ENCODE measurements around the gene LCN6. TPM values are rescaled to one million over a fixed set of nuclear protein-coding genes. Genes with fewer than 3 reads are reported as not detected.

Gene LCN6
- total and polyA plus RNA-seq, 9 of the 15 experiments (the other 6 are each of a cell fraction or from before 2014, with no cell fraction given): 0.10 to 0.45 (median 0.37) TPM; not detected in 5

DNA sequence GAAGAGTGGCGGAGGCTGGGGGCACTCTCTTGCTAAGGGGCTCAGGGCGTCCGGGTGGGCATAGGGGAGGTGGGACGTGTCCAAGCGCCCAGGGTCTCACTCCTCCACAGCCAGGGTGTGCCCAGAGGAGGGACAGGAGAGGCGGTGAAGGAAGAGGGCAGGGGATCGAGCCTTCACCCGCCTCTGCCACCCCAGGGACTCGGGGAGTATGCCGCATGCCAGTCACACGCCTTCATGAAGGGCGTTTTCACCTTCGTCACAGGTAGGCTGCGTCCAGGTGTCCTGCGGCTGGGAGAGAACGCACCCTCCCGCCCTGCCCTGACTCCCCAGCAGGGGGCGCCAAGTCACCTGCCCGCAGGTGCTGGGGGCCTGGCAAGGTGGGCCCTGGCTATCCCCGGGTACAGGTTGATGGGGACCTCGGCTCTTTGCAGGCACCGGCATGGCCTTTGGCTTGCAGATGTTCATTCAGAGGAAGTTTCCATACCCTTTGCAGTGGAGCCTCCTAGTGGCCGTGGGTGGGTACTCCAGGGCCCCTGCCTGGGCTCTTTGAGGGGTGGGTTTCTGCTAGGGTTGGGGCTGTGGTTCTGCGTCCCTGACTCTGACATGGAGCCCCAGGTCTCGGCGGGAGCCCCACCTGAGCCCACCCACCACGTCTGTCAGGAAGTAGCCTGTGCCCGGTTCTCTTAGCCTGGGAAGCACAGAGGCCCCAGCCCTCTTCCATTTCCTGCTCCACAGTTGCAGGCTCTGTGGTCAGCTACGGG is 43.4 kb upstream of the LCN6 start (continued):
- TF ChIP-seq, protein P1, sequence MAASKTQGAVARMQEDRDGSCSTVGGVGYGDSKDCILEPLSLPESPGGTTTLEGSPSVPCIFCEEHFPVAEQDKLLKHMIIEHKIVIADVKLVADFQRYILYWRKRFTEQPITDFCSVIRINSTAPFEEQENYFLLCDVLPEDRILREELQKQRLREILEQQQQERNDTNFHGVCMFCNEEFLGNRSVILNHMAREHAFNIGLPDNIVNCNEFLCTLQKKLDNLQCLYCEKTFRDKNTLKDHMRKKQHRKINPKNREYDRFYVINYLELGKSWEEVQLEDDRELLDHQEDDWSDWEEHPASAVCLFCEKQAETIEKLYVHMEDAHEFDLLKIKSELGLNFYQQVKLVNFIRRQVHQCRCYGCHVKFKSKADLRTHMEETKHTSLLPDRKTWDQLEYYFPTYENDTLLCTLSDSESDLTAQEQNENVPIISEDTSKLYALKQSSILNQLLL (CRISPR knock-in tag; IDR thresholded peaks at IDR 0.05; ENCODE audit: borderline replicate concordance): no peak
- TF ChIP-seq, protein P2, sequence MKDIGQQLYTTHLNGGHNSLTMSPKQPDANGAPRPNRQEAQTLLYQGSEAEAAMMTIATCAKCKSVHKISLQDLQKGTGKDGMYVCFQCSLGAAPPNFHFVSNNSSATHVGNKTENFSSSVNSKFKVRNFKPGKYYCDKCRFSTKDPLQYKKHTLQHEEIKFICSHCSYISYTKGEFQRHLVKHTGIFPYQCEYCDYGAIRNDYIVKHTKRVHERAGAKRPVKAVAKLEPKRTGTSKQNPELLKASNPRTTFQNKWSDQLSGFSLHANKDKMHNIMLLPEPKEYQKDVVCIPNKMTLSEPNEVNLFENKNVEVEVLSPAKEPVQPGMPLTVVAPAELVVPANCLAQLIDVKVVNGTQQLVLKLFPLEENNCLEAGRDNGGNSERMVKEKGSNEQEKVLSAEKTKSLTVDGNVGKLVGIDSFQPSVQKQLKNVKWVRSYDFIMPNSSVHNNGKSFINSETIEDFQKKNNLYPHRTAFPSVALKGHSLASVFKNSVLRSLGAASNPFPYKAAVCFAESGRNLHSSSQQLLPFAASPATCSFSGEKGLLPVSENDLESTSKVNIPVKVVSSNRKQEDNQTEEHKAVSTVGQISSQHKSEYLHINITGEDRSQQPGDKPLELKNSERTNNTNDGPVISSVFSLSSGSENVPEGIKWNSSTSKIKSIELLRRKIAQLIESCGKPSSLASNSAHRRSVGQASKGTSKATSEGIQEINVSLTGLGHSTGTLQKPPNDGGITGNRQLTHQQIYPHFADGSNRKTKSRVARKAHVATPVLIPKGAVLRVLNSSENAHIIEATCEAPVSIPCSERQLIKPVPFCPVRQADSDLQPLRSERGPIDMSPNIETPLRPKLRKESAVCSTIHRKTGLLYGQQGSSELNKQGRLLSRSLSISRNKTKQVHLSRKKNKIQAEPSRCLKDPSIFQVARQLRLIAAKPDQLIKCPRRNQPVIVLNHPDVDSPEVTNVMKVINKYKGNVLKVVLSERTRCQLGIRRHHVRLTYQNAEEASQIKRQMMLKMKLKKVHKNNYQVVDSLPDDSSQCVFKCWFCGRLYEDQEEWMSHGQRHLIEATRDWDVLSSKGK (CRISPR knock-in tag; IDR thresholded peaks at IDR 0.05): no peak
- TF ChIP-seq HMGN3 (IDR thresholded peaks at IDR 0.05; ENCODE audit: borderline replicate concordance, extremely low read depth, insufficient read length, low read depth, low read length) (no peak), GATAD2A (IDR thresholded peaks at IDR 0.05) (0 out of 2 replicates have a peak, but pooled peaks have one; percentile 49), CREM (IDR thresholded peaks at IDR 0.05; ENCODE audit: low read depth) (no peak; the same call in 1 of the 2 replicates), SPI1 (IDR thresholded peaks at IDR 0.05; ENCODE audit: borderline replicate concordance, low read depth, low read length) (no peak), CBFA2T3 (IDR thresholded peaks at IDR 0.05) (no peak), NR1H2 (CRISPR knock-in tag; IDR thresholded peaks at IDR 0.05) (no peak), MECOM (CRISPR knock-in tag; IDR thresholded peaks at IDR 0.05) (no peak), LEF1 (IDR thresholded peaks at IDR 0.05) (no peak), SUPT5H (IDR thresholded peaks at IDR 0.05) (no peak; the same call in 1 of the 2 replicates), EGR1 (conservative IDR thresholded peaks at IDR 0.05) (no peak), FOXJ3 (CRISPR knock-in tag; IDR thresholded peaks at IDR 0.05) (no peak)
- TF ChIP-seq, protein P3, sequence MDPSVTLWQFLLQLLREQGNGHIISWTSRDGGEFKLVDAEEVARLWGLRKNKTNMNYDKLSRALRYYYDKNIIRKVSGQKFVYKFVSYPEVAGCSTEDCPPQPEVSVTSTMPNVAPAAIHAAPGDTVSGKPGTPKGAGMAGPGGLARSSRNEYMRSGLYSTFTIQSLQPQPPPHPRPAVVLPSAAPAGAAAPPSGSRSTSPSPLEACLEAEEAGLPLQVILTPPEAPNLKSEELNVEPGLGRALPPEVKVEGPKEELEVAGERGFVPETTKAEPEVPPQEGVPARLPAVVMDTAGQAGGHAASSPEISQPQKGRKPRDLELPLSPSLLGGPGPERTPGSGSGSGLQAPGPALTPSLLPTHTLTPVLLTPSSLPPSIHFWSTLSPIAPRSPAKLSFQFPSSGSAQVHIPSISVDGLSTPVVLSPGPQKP (CRISPR knock-in tag; IDR thresholded peaks at IDR 0.05): no peak
- TF ChIP-seq, protein P4, sequence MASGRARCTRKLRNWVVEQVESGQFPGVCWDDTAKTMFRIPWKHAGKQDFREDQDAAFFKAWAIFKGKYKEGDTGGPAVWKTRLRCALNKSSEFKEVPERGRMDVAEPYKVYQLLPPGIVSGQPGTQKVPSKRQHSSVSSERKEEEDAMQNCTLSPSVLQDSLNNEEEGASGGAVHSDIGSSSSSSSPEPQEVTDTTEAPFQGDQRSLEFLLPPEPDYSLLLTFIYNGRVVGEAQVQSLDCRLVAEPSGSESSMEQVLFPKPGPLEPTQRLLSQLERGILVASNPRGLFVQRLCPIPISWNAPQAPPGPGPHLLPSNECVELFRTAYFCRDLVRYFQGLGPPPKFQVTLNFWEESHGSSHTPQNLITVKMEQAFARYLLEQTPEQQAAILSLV (tag; IDR thresholded peaks at IDR 0.05): no peak
- TF ChIP-seq, protein P5, sequence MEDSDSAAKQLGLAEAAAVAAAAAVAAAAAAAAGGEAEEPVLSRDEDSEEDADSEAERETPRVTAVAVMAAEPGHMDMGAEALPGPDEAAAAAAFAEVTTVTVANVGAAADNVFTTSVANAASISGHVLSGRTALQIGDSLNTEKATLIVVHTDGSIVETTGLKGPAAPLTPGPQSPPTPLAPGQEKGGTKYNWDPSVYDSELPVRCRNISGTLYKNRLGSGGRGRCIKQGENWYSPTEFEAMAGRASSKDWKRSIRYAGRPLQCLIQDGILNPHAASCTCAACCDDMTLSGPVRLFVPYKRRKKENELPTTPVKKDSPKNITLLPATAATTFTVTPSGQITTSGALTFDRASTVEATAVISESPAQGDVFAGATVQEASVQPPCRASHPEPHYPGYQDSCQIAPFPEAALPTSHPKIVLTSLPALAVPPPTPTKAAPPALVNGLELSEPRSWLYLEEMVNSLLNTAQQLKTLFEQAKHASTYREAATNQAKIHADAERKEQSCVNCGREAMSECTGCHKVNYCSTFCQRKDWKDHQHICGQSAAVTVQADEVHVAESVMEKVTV (CRISPR knock-in tag; IDR thresholded peaks at IDR 0.05): no peak
- TF ChIP-seq, protein P6, sequence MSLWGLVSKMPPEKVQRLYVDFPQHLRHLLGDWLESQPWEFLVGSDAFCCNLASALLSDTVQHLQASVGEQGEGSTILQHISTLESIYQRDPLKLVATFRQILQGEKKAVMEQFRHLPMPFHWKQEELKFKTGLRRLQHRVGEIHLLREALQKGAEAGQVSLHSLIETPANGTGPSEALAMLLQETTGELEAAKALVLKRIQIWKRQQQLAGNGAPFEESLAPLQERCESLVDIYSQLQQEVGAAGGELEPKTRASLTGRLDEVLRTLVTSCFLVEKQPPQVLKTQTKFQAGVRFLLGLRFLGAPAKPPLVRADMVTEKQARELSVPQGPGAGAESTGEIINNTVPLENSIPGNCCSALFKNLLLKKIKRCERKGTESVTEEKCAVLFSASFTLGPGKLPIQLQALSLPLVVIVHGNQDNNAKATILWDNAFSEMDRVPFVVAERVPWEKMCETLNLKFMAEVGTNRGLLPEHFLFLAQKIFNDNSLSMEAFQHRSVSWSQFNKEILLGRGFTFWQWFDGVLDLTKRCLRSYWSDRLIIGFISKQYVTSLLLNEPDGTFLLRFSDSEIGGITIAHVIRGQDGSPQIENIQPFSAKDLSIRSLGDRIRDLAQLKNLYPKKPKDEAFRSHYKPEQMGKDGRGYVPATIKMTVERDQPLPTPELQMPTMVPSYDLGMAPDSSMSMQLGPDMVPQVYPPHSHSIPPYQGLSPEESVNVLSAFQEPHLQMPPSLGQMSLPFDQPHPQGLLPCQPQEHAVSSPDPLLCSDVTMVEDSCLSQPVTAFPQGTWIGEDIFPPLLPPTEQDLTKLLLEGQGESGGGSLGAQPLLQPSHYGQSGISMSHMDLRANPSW (CRISPR knock-in tag; IDR thresholded peaks at IDR 0.05): no peak

All from K562 (cell line).